ENCODE data around the gene HIBADH. TPM values are rescaled to one million over a fixed set of nuclear protein-coding genes. Genes with fewer than 3 reads are reported as not detected.
"Not testable (repeated sequence)": the region's sequence is repeated elsewhere in the genome, so short reads cannot be mapped to it uniquely, and the experiment has no call there.

Gene HIBADH
- total RNA-seq, 1 experiment from 2014 or later: 49.8 TPM

- DNase-seq (ENCODE audit: low read depth): no peak
Measured at GRCh38 chr7:27601217-27601616, 61.5 kb downstream of the HIBADH start.

GRCh38 chr7:27600247-27600646 is 62.4 kb downstream of the HIBADH start:
- no peak for DNase-seq (ENCODE audit: low read depth)

- DNase-seq (ENCODE audit: low read depth): no peak
Measured at GRCh38 chr7:27595009-27595408, 67.7 kb downstream of the HIBADH start.

GRCh38 chr7:27593226-27593625 is 69.5 kb downstream of the HIBADH start:
- DNase-seq (ENCODE audit: low read depth): peak; percentile 20

- DNase-seq (ENCODE audit: low read depth): no peak
Measured at GRCh38 chr7:27590416-27590815, 72.3 kb downstream of the HIBADH start.

GRCh38 chr7:27587429-27587828 is 75.3 kb downstream of the HIBADH start:
- DNase-seq (ENCODE audit: low read depth): no peak

GRCh38 chr7:27586825-27587224 is 75.9 kb downstream of the HIBADH start:
- DNase-seq (ENCODE audit: low read depth): no peak

- DNase-seq (ENCODE audit: low read depth): no peak
Measured at GRCh38 chr7:27585781-27586447, 76.8 kb downstream of the HIBADH start.

GRCh38 chr7:27581906-27582305 is 80.8 kb downstream of the HIBADH start:
- no peak for DNase-seq (ENCODE audit: low read depth)

GRCh38 chr7:27581119-27581518 is 81.6 kb downstream of the HIBADH start:
- DNase-seq (ENCODE audit: low read depth): no peak

- no peak for DNase-seq (ENCODE audit: low read depth)
Measured at GRCh38 chr7:27579565-27579964, 83.1 kb downstream of the HIBADH start.

- DNase-seq (ENCODE audit: low read depth): not testable (repeated sequence)
Measured at GRCh38 chr7:27578169-27578568, 84.5 kb downstream of the HIBADH start.

GRCh38 chr7:27576360-27576944 is 86.2 kb downstream of the HIBADH start:
- peak; percentile 30 for DNase-seq (ENCODE audit: low read depth)

- DNase-seq (ENCODE audit: low read depth): no peak
Measured at GRCh38 chr7:27575613-27576012, 87.1 kb downstream of the HIBADH start.

- no peak for DNase-seq (ENCODE audit: low read depth)
Measured at GRCh38 chr7:27569106-27569505, 93.6 kb downstream of the HIBADH start.

- no peak for DNase-seq (ENCODE audit: low read depth)
Measured at GRCh38 chr7:27567266-27567665, 95.4 kb downstream of the HIBADH start.

GRCh38 chr7:27564881-27565482 is 97.7 kb downstream of the HIBADH start:
- DNase-seq (ENCODE audit: low read depth): no peak

GRCh38 chr7:27560706-27561235 is 101.9 kb downstream of the HIBADH start:
- DNase-seq (ENCODE audit: low read depth): peak; percentile 54

GRCh38 chr7:27555670-27556069 is 107.0 kb downstream of the HIBADH start:
- DNase-seq (ENCODE audit: low read depth): no peak

GRCh38 chr7:27554826-27555225 is 107.9 kb downstream of the HIBADH start:
- DNase-seq (ENCODE audit: low read depth): no peak

GRCh38 chr7:27553273-27553672 is 109.4 kb downstream of the HIBADH start:
- DNase-seq (ENCODE audit: low read depth): no peak

- no peak for DNase-seq (ENCODE audit: low read depth)
Measured at GRCh38 chr7:27551803-27552400, 110.8 kb downstream of the HIBADH start.

GRCh38 chr7:27549606-27550005 is 113.1 kb downstream of the HIBADH start:
- DNase-seq (ENCODE audit: low read depth): no peak
